ENCODE results near the gene RMC1. TPM values are rescaled to one million over a fixed set of nuclear protein-coding genes. Genes with fewer than 3 reads are reported as not detected.

RMC1 gene
- total RNA-seq, 1 experiment from 2014 or later = 38.4 TPM

DNA sequence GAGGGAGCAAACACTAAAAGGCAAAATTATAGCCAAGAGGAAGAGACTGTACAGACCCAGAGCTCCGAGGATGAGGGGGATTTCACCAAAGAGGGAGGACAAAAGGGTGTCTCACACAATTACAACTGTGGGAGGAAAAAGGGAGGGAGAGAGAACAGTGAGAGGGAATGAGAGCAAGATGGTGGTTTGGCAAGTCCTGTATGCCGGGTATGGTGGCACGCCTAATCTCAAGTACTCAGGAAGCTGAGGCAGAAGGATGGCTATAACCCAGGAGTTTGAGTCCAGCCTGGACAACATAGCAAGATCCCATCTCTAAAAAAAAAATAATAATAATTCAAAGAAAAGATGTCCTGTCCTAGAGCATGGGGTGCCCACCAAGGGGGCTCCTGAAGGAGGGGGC is 48.7 kb downstream of the RMC1 start:
- no peak for ATAC-seq
- CTCF ChIA-PET = no interaction called here
- RAD21 ChIA-PET (ENCODE audit: low non-redundant PET in 1 of 2, low total read pairs in 2 of 2, uncharacterized antibody in 2 of 2, unreplicated experiment in 2 of 2) = no interaction called here

DNA sequence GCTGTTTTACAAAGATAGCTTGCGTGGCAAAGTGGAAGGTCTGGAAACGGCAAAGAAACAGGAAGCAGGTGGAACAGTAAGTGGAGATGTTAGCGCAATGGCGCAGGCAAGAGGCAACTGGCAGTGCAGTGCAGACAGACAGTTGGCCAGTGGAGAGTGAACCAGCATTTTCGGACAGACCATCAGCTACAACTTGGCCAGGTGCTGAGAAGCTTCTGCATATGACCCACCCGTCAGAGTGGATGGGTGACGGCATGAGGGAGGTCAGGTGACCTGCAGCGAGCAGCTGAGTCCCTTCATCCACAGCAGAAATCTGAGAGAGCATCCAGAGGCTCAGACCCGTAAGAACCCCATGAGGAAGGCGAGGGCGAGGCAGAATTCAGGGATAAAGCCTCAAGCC is 49.2 kb downstream of the RMC1 start:
- no TSS peak for BruUV-seq (replicated peaks)
- ChIA-PET RAD21 (ENCODE audit: low non-redundant PET in 1 of 2, low total read pairs in 2 of 2, uncharacterized antibody in 2 of 2, unreplicated experiment in 2 of 2) (no interaction called here), CTCF (no interaction called here), POLR2A (no interaction called here)
- Histone ChIP-seq H3K27me3 (ENCODE audit: insufficient read depth, low read length) (no peaks in the 10 kb centered on the region), H2AFZ (ENCODE audit: low read depth, low read length, poor library complexity, severe bottlenecking) (no peak overlapping the region), H3K4me2 (ENCODE audit: low read length) (no peak overlapping the region), H3K36me3 (ENCODE audit: control insufficient read depth in 1 of 2, insufficient read depth in 2 of 2, low read length in 2 of 2) (peaks cover 36 to 41% of the 10 kb centered on the region in 2 experiments), H3K4me3 (replicated peaks in 1 of 2; ENCODE audit: low read depth in 1 of 2, low read length in 2 of 2) (no peak overlapping the region), H3K27ac (ENCODE audit: low read depth, low read length) (no peak overlapping the region), H3K9me2 (ENCODE audit: insufficient read depth) (no peaks in the 10 kb centered on the region), H3K9me3 (ENCODE audit: control insufficient read depth in 1 of 2, insufficient read depth in 1 of 2, low read depth in 1 of 2, low read length in 2 of 2) (no peaks in the 10 kb centered on the region), H3K4me1 (ENCODE audit: control insufficient read depth in 1 of 2, insufficient read depth in 2 of 2, low read length in 2 of 2) (peaks cover 12 to 19% of the 10 kb centered on the region in 2 experiments), H3K9ac (ENCODE audit: low read length) (no peak overlapping the region), H3K79me2 (ENCODE audit: insufficient read depth, low read length) (no peaks in the 10 kb centered on the region), H4K20me1 (ENCODE audit: insufficient read depth) (no peaks in the 10 kb centered on the region)
- DNase-seq (ENCODE audit: low read depth, low spot score) (no peak), ATAC-seq (no peak)
- intact Hi-C loops (cut with micrococcal nuclease) = no loop called here
- TF ChIP-seq, protein P1, sequence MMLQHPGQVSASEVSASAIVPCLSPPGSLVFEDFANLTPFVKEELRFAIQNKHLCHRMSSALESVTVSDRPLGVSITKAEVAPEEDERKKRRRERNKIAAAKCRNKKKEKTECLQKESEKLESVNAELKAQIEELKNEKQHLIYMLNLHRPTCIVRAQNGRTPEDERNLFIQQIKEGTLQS (IDR thresholded peaks at IDR 0.05) = no peak

More for the DNA sequence above, 48.7 kb downstream of the RMC1 start:
- peaks cover 17 to 25% of the 10 kb centered on the region in 2 experiments for H3K4me1 ChIP-seq (ENCODE audit: control insufficient read depth in 1 of 2, insufficient read depth in 2 of 2, low read length in 2 of 2)
- H3K27ac ChIP-seq (ENCODE audit: low read depth, low read length) = no peak overlapping the region
- peaks cover 34 to 41% of the 10 kb centered on the region in 2 experiments for H3K36me3 ChIP-seq (ENCODE audit: control insufficient read depth in 1 of 2, insufficient read depth in 2 of 2, low read length in 2 of 2)
- no peak for DNase-seq (ENCODE audit: low read depth, low spot score)
- BruUV-seq (replicated peaks) = no TSS peak
- no peak overlapping the region for H3K4me2 ChIP-seq (ENCODE audit: low read length)
- no peaks in the 10 kb centered on the region for H4K20me1 ChIP-seq (ENCODE audit: insufficient read depth)
- TF ChIP-seq EZH2phosphoT487 (IDR thresholded peaks at IDR 0.05; ENCODE audit: borderline replicate concordance) = no peak
- TF ChIP-seq POLR2A (IDR thresholded peaks at IDR 0.05; ENCODE audit: borderline replicate concordance, extremely low read depth, insufficient read depth, insufficient read length) = no peak
- TF ChIP-seq POLR2AphosphoS5 (IDR thresholded peaks at IDR 0.05; ENCODE audit: low read depth, low read length) = no peak
- TF ChIP-seq TCF7L2 (IDR thresholded peaks at IDR 0.05; ENCODE audit: borderline replicate concordance, extremely low read depth, insufficient read depth, insufficient read length) = no peak
- no peak for TF ChIP-seq SP1 (IDR thresholded peaks at IDR 0.05; ENCODE audit: low read depth)
- no peak for TF ChIP-seq SRF (IDR thresholded peaks at IDR 0.05; ENCODE audit: low read depth)
- H3K27me3 ChIP-seq (ENCODE audit: insufficient read depth, low read length) = no peaks in the 10 kb centered on the region
- intact Hi-C loops (cut with micrococcal nuclease) = no loop called here
- H3K79me2 ChIP-seq (ENCODE audit: insufficient read depth, low read length) = no peaks in the 10 kb centered on the region
- no peaks in the 10 kb centered on the region for H3K9me3 ChIP-seq (ENCODE audit: control insufficient read depth in 1 of 2, insufficient read depth in 1 of 2, low read depth in 1 of 2, low read length in 2 of 2)
- no peak overlapping the region for H3K4me3 ChIP-seq (replicated peaks in 1 of 2; ENCODE audit: low read depth in 1 of 2, low read length in 2 of 2)
- POLR2A ChIA-PET = no interaction called here
- no peak overlapping the region for H3K9ac ChIP-seq (ENCODE audit: low read length)
- H3K9me2 ChIP-seq (ENCODE audit: insufficient read depth) = no peaks in the 10 kb centered on the region
- no peak overlapping the region for H2AFZ ChIP-seq (ENCODE audit: low read depth, low read length, poor library complexity, severe bottlenecking)

Measured in HCT116 (cell line).